Chondrocyte (in vitro differentiated cells): ENCODE results near the gene FBRSL1. TPM values are rescaled to one million over a fixed set of nuclear protein-coding genes. Genes with fewer than 3 reads are reported as not detected.

Source experiments
- DNase-seq: peaks from one replicate; pipeline ENCODE4 v3.0.0; 2021; ENCODE audit warnings: mixed read lengths, low spot score
- H3K27ac Mint-ChIP-seq: one replicate; pipeline ENCODE4 v1.8.0; 2021; ENCODE audit warnings: mild to moderate bottlenecking, moderate library complexity, mixed read lengths; ENCODE audit not compliant: unreplicated experiment
- H3K27me3 Mint-ChIP-seq: 2 replicates; pipeline ENCODE4 v1.8.0; 2021; ENCODE audit warnings: low read depth, mixed read lengths
- H3K36me3 Mint-ChIP-seq: 2 replicates; pipeline ENCODE4 v1.8.0; 2021; ENCODE audit warnings: low read depth, mixed read lengths
- H3K4me1 Mint-ChIP-seq: 2 replicates; pipeline ENCODE4 v1.8.0; 2021; ENCODE audit warnings: low read depth, mild to moderate bottlenecking, mixed read lengths
- H3K4me3 Mint-ChIP-seq: one replicate; pipeline ENCODE4 v1.8.0; 2021; ENCODE audit warnings: mild to moderate bottlenecking, moderate library complexity, mixed read lengths; ENCODE audit not compliant: unreplicated experiment
- H3K9me3 Mint-ChIP-seq: 2 replicates; pipeline ENCODE4 v1.8.0; 2021; ENCODE audit warnings: low read depth, mixed read lengths
- CTCF ChIP-seq: fragments of 200-600 bp; sonication (generic); IDR thresholded peaks from 2 replicates; pipeline ENCODE4 v1.5.0; 2021; ENCODE audit warnings: antibody characterized with exemption, mild to moderate bottlenecking, moderate library complexity
- total RNA-seq: library from RNA; stranded (reverse); gene quantifications from 3 replicates; pipeline ENCODE4 v1.2.1, GENCODE V29; 2021

Gene FBRSL1
- total RNA-seq, 1 donor from 2014 or later: 41.1 TPM

- Mint-ChIP-seq H3K4me3 (no peak overlapping the region), H3K4me1 (peaks cover 5% of the 10 kb centered on the region), H3K9me3 (peaks cover 10% of the 10 kb centered on the region), H3K36me3 (peaks cover 13% of the 10 kb centered on the region), H3K27ac (no peak overlapping the region), H3K27me3 (no peaks in the 10 kb centered on the region)
- DNase-seq: no peak
- no peak for TF ChIP-seq CTCF
Observed at GRCh38 chr12:132521200-132521580, 31.2 kb downstream of the FBRSL1 start.

GRCh38 chr12:132521712-132522292 lies 31.9 kb downstream of the FBRSL1 start:
- no peak overlapping the region for H3K4me3 Mint-ChIP-seq
- no peaks in the 10 kb centered on the region for H3K27me3 Mint-ChIP-seq
- H3K27ac Mint-ChIP-seq: no peak overlapping the region
- DNase-seq: no peak
- peaks cover 10% of the 10 kb centered on the region for H3K9me3 Mint-ChIP-seq
- no peak for TF ChIP-seq CTCF
- peaks cover 13% of the 10 kb centered on the region for H3K36me3 Mint-ChIP-seq
- peaks cover 5% of the 10 kb centered on the region for H3K4me1 Mint-ChIP-seq

- Mint-ChIP-seq H3K4me1 (peaks cover 5% of the 10 kb centered on the region), H3K36me3 (peaks cover 11% of the 10 kb centered on the region), H3K27me3 (no peaks in the 10 kb centered on the region), H3K27ac (no peak overlapping the region), H3K9me3 (peaks cover 10% of the 10 kb centered on the region), H3K4me3 (no peak overlapping the region)
- DNase-seq: no peak
- TF ChIP-seq CTCF: no peak
Observed at GRCh38 chr12:132522592-132523380, 32.8 kb downstream of the FBRSL1 start.

- TF ChIP-seq CTCF: peak; percentile 89
- no peak overlapping the region for H3K27ac Mint-ChIP-seq
- peaks cover 5% of the 10 kb centered on the region for H3K4me1 Mint-ChIP-seq
- no peak overlapping the region for H3K4me3 Mint-ChIP-seq
- H3K27me3 Mint-ChIP-seq: no peaks in the 10 kb centered on the region
- H3K9me3 Mint-ChIP-seq: peaks cover 3% of the 10 kb centered on the region
- DNase-seq: no peak
- peaks cover 3% of the 10 kb centered on the region for H3K36me3 Mint-ChIP-seq
Observed at GRCh38 chr12:132523576-132524331, 33.8 kb downstream of the FBRSL1 start.

GRCh38 chr12:132524405-132524804 lies 34.5 kb downstream of the FBRSL1 start:
- Mint-ChIP-seq H3K27ac (no peak overlapping the region), H3K4me1 (peaks cover 5% of the 10 kb centered on the region), H3K9me3 (no peaks in the 10 kb centered on the region), H3K27me3 (no peaks in the 10 kb centered on the region), H3K4me3 (no peak overlapping the region), H3K36me3 (no peaks in the 10 kb centered on the region)
- TF ChIP-seq CTCF: no peak
- no peak for DNase-seq
